PC-3 (cell line): ENCODE results near the gene GPR137B. TPM values are rescaled to one million over a fixed set of nuclear protein-coding genes. Genes with fewer than 3 reads are reported as not detected.

Experiments
- ATAC-seq: fragments of 200-7000 bp; cut with Tn5 transposase; 2 replicates; pipeline ENCODE4 v1.9.1; 2020; ENCODE audit warnings: mild to moderate bottlenecking, moderate library complexity
- BruUV-seq: library from RNA; stranded (reverse); fragments of 400-500 nt; replicated peaks from 2 replicates; lab custom pipeline; 2021; lab: Mats Ljungman, UMichigan
- CTCF ChIA-PET: fragments of 300-600 bp; sonication (Branson Sonifier 250); formaldehyde crosslinking; loops from one replicate; lab custom pipeline; 2022; ENCODE audit warnings: antibody characterized with exemption; lab: Charles Lee
- POLR2A ChIA-PET: fragments of 300-600 bp; sonication (Branson Sonifier 250); formaldehyde crosslinking; loops from one replicate; lab custom pipeline; 2022; ENCODE audit warnings: antibody characterized with exemption; ENCODE audit not compliant: unreplicated experiment; lab: Charles Lee
- DNase-seq: peaks from one replicate; pipeline ENCODE4 v3.0.0-alpha.2; 2015
- H2AFZ ChIP-seq: fragments of 300-600 bp; sonication (generic); 2 replicates; pipeline ENCODE4 v1.6.0; 2016; ENCODE audit warnings: antibody characterized with exemption, low read length
- H3F3A ChIP-seq: fragments of 300-600 bp; sonication (generic); one replicate; pipeline ENCODE4 v1.6.0; 2017; ENCODE audit warnings: antibody characterized with exemption, low read length, control low read depth, mild to moderate bottlenecking; ENCODE audit not compliant: unreplicated experiment
- H3K27ac ChIP-seq: fragments of 300-600 bp; sonication (generic); 2 replicates; pipeline ENCODE4 v1.5.1; 2016; ENCODE audit warnings: mild to moderate bottlenecking, low read length
- H3K27me3 ChIP-seq: fragments of 300-600 bp; sonication (generic); 2 replicates; pipeline ENCODE4 v1.6.1; 2016; ENCODE audit warnings: low read length, mixed read lengths
- H3K36me3 ChIP-seq: fragments of 300-600 bp; sonication (generic); 2 replicates; pipeline ENCODE4 v1.6.1; 2016; ENCODE audit warnings: low read depth, mixed run types, low read length, mixed read lengths
- H3K4me1 ChIP-seq: fragments of 300-600 bp; sonication (generic); 2 replicates; pipeline ENCODE4 v1.5.1; 2016; ENCODE audit warnings: low read length; ENCODE audit not compliant: insufficient read depth
- H3K4me2 ChIP-seq: fragments of 300-600 bp; sonication (generic); 2 replicates; pipeline ENCODE4 v1.6.0; 2016; ENCODE audit warnings: low read length
- H3K4me3 ChIP-seq: fragments of 300-600 bp; sonication (generic); 2 replicates; pipeline ENCODE4 v1.5.1; 2016; ENCODE audit warnings: mild to moderate bottlenecking, low read length, mixed read lengths
- H3K79me2 ChIP-seq: fragments of 300-600 bp; sonication (generic); 2 replicates; pipeline ENCODE4 v1.6.1; 2017; ENCODE audit warnings: low read length, mixed read lengths
- H3K9ac ChIP-seq: fragments of 300-600 bp; sonication (generic); 2 replicates; pipeline ENCODE4 v1.6.0; 2016; ENCODE audit warnings: mild to moderate bottlenecking, low read length
- H3K9me2 ChIP-seq: fragments of 300-600 bp; sonication (generic); replicated peaks from 2 replicates; pipeline ENCODE4 v1.6.1; 2016; ENCODE audit warnings: mixed run types, low read length, mixed read lengths
- H3K9me3 ChIP-seq: fragments of 300-600 bp; sonication (generic); 2 replicates; pipeline ENCODE4 v1.6.1; 2016; ENCODE audit warnings: low read length, mixed read lengths
- H4K20me1 ChIP-seq: fragments of 300-600 bp; sonication (generic); 2 replicates; pipeline ENCODE4 v1.6.1; 2016; ENCODE audit warnings: low read length, mixed read lengths
- EZH2 ChIP-seq: fragments of 300-600 bp; sonication (generic); IDR thresholded peaks from one replicate; pipeline ENCODE4 v1.6.1; 2017; ENCODE audit warnings: antibody characterized with exemption, mild to moderate bottlenecking, low read length; ENCODE audit not compliant: unreplicated experiment
- EZH2phosphoT487 ChIP-seq: fragments of 300-600 bp; sonication (generic); IDR thresholded peaks from 2 replicates; pipeline ENCODE4 v1.6.1; 2018; ENCODE audit warnings: mild to moderate bottlenecking, antibody characterized with exemption, low read length, borderline replicate concordance
- intact Hi-C: fragments of 100-400 bp; cut with micrococcal nuclease; formaldehyde crosslinking; loops from 2 replicates; pipeline ENCODE4 v1.9.0; 2023
- total RNA-seq: library from RNA; depleted of rRNA; stranded (reverse); fragments of >200 nt; gene quantifications from 2 replicates; pipeline ENCODE4 v1.2.3, GENCODE V29; 2014
- TF ChIP-seq, protein P1 (sequence below): fragments of 300-600 bp; sonication (generic); conservative IDR thresholded peaks from 2 replicates; pipeline ENCODE4 v1.5.1; 2017; ENCODE audit warnings: antibody characterized with exemption, low read depth, mild to moderate bottlenecking, low read length

Gene GPR137B
- total RNA-seq, 1 experiment from 2014 or later: 2.3 TPM

GRCh38 chr1:236176337-236177336 is 34.3 kb downstream of the GPR137B start:
- no peaks in the 10 kb centered on the region for H3F3A ChIP-seq
- no peaks in the 10 kb centered on the region for H3K27me3 ChIP-seq
- BruUV-seq: no TSS peak
- CTCF ChIA-PET: no interaction called here
- no peaks in the 10 kb centered on the region for H3K79me2 ChIP-seq
- no peak overlapping the region for H3K4me2 ChIP-seq
- no peaks in the 10 kb centered on the region for H3K9me3 ChIP-seq
- no peak overlapping the region for H3K9ac ChIP-seq
- peaks cover 14% of the 10 kb centered on the region for H3K4me1 ChIP-seq
- H3K4me3 ChIP-seq: no peak overlapping the region
- TF ChIP-seq, protein P1, sequence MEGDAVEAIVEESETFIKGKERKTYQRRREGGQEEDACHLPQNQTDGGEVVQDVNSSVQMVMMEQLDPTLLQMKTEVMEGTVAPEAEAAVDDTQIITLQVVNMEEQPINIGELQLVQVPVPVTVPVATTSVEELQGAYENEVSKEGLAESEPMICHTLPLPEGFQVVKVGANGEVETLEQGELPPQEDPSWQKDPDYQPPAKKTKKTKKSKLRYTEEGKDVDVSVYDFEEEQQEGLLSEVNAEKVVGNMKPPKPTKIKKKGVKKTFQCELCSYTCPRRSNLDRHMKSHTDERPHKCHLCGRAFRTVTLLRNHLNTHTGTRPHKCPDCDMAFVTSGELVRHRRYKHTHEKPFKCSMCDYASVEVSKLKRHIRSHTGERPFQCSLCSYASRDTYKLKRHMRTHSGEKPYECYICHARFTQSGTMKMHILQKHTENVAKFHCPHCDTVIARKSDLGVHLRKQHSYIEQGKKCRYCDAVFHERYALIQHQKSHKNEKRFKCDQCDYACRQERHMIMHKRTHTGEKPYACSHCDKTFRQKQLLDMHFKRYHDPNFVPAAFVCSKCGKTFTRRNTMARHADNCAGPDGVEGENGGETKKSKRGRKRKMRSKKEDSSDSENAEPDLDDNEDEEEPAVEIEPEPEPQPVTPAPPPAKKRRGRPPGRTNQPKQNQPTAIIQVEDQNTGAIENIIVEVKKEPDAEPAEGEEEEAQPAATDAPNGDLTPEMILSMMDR: no peak
- TF ChIP-seq EZH2phosphoT487 (no peak), EZH2 (no peak)
- intact Hi-C loops: no loop called here
- no peaks in the 10 kb centered on the region for H3K9me2 ChIP-seq
- POLR2A ChIA-PET: no interaction called here
- H4K20me1 ChIP-seq: no peaks in the 10 kb centered on the region
- DNase-seq: no peak
- no peaks in the 10 kb centered on the region for H3K36me3 ChIP-seq
- ATAC-seq: no peak
- H3K27ac ChIP-seq: no peak overlapping the region
- H2AFZ ChIP-seq: no peak overlapping the region

DNA sequence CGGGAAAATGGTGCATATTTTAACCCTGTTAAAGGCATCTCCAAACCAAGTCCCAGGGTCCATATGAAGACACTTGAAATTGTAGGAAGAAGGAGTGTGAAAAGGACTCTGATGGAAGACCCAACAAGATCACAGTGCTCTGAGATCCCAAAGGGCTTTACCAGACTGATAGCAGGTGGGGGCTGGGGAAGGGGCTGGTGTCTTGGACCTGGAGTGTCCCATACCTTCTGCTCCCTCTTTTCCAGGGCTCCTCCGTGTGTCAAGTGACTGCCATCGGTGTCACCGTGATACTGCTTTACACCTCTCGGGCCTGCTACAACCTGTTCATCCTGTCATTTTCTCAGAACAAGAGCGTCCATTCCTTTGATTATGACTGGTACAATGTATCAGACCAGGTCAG is 37.3 kb downstream of the GPR137B start:
- H3K9me2 ChIP-seq: no peaks in the 10 kb centered on the region
- H4K20me1 ChIP-seq: no peaks in the 10 kb centered on the region
- H3K27ac ChIP-seq: no peak overlapping the region
- peaks cover 14% of the 10 kb centered on the region for H3K4me1 ChIP-seq
- ChIA-PET CTCF (no interaction called here), POLR2A (no interaction called here)
- no peaks in the 10 kb centered on the region for H3F3A ChIP-seq
- no peak for ATAC-seq
- no peaks in the 10 kb centered on the region for H3K36me3 ChIP-seq
- BruUV-seq: no TSS peak
- no peak overlapping the region for H2AFZ ChIP-seq
- H3K4me2 ChIP-seq: no peak overlapping the region
- TF ChIP-seq, protein P1: no peak
- TF ChIP-seq EZH2phosphoT487 (no peak), EZH2 (no peak)
- H3K27me3 ChIP-seq: no peaks in the 10 kb centered on the region
- DNase-seq: no peak
- no peaks in the 10 kb centered on the region for H3K79me2 ChIP-seq
- H3K9ac ChIP-seq: no peak overlapping the region
- H3K9me3 ChIP-seq: no peaks in the 10 kb centered on the region
- H3K4me3 ChIP-seq: no peak overlapping the region
- intact Hi-C loops: loop anchor here (2.0 kb wide), 1 partner anchor 35 kb away; no protein-coding TSS in a partner anchor
